ENCODE measurements around the gene DCDC1. TPM values are rescaled to one million over a fixed set of nuclear protein-coding genes. Genes with fewer than 3 reads are reported as not detected.

DCDC1 gene
- total RNA-seq, 1 experiment from 2014 or later: 1.5 TPM

GRCh38 chr11:31019786-31020185, 349.8 kb downstream of the DCDC1 start:
- ChIA-PET CTCF (no interaction called here), POLR2A (no interaction called here), RAD21 (ENCODE audit: low non-redundant PET in 1 of 2, low total read pairs in 2 of 2, uncharacterized antibody in 2 of 2, unreplicated experiment in 2 of 2) (no interaction called here)
- no peak overlapping the region for H3K4me2 ChIP-seq (ENCODE audit: low read length)
- H2AFZ ChIP-seq (ENCODE audit: low read depth, low read length, poor library complexity, severe bottlenecking): no peak overlapping the region
- no peaks in the 10 kb centered on the region for H4K20me1 ChIP-seq (ENCODE audit: insufficient read depth)
- H3K79me2 ChIP-seq (ENCODE audit: insufficient read depth, low read length): no peaks in the 10 kb centered on the region
- intact Hi-C loops (cut with micrococcal nuclease): no loop called here
- ATAC-seq (no peak), DNase-seq (ENCODE audit: low read depth, low spot score) (no peak)
- no peaks in the 10 kb centered on the region for H3K36me3 ChIP-seq (ENCODE audit: control insufficient read depth in 1 of 2, insufficient read depth in 2 of 2, low read length in 2 of 2)
- no peak overlapping the region for H3K9ac ChIP-seq (ENCODE audit: low read length)
- no TSS peak for BruUV-seq (replicated peaks)
- H3K27me3 ChIP-seq (ENCODE audit: insufficient read depth, low read length): peaks cover 15% of the 10 kb centered on the region
- H3K9me2 ChIP-seq (ENCODE audit: insufficient read depth): no peaks in the 10 kb centered on the region
- H3K4me1 ChIP-seq (ENCODE audit: control insufficient read depth in 1 of 2, insufficient read depth in 2 of 2, low read length in 2 of 2): no peaks in the 10 kb centered on the region
- H3K27ac ChIP-seq (ENCODE audit: low read depth, low read length): no peak overlapping the region
- TF ChIP-seq YY1 (IDR thresholded peaks at IDR 0.05; ENCODE audit: extremely low read depth, insufficient replicate concordance, low read depth, low read length): no peak
- TF ChIP-seq ZNF274 (IDR thresholded peaks at IDR 0.05; ENCODE audit: low read depth, low read length): no peak
- no peak for TF ChIP-seq TCF7L2 (IDR thresholded peaks at IDR 0.05; ENCODE audit: borderline replicate concordance, extremely low read depth, insufficient read depth, insufficient read length)
- no peak for TF ChIP-seq CBX3 (IDR thresholded peaks at IDR 0.05; ENCODE audit: low read depth)
- TF ChIP-seq EZH2phosphoT487 (IDR thresholded peaks at IDR 0.05; ENCODE audit: borderline replicate concordance): no peak
- no peaks in the 10 kb centered on the region for H3K9me3 ChIP-seq (ENCODE audit: control insufficient read depth in 1 of 2, insufficient read depth in 1 of 2, low read depth in 1 of 2, low read length in 2 of 2)
- H3K4me3 ChIP-seq (replicated peaks in 1 of 2; ENCODE audit: low read depth in 1 of 2, low read length in 2 of 2): no peak overlapping the region

DNA sequence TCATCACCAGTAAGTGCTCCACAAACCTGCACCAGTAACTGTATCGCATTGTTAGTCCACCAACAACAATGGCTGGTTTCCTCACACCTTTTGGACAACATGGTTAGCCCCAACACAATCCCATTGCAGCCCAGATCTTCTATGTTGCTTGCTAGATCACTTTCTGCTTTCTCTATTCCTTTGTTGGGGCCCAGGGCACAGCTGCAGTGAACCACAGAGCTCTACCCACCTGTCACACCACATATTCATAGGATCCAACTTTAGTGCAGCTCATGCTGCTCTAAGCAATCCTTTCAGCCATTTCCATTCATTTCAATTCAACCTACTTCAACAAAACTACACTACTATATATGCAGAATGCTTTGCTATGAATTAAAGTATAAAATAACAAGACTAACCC, 364.3 kb downstream of the DCDC1 start:
- Histone ChIP-seq H3K9me2 (ENCODE audit: insufficient read depth) (no peaks in the 10 kb centered on the region), H3K4me2 (ENCODE audit: low read length) (no peak overlapping the region), H3K27me3 (ENCODE audit: insufficient read depth, low read length) (peaks cover 18% of the 10 kb centered on the region), H3K27ac (ENCODE audit: low read depth, low read length) (no peak overlapping the region), H3K9me3 (ENCODE audit: control insufficient read depth in 1 of 2, insufficient read depth in 1 of 2, low read depth in 1 of 2, low read length in 2 of 2) (no peaks in the 10 kb centered on the region), H3K36me3 (ENCODE audit: control insufficient read depth in 1 of 2, insufficient read depth in 2 of 2, low read length in 2 of 2) (no peaks in the 10 kb centered on the region), H3K9ac (ENCODE audit: low read length) (no peak overlapping the region), H3K4me3 (replicated peaks in 1 of 2; ENCODE audit: low read depth in 1 of 2, low read length in 2 of 2) (no peak overlapping the region), H3K4me1 (ENCODE audit: control insufficient read depth in 1 of 2, insufficient read depth in 2 of 2, low read length in 2 of 2) (no peaks in the 10 kb centered on the region), H3K79me2 (ENCODE audit: insufficient read depth, low read length) (no peaks in the 10 kb centered on the region), H4K20me1 (ENCODE audit: insufficient read depth) (no peaks in the 10 kb centered on the region), H2AFZ (ENCODE audit: low read depth, low read length, poor library complexity, severe bottlenecking) (no peak overlapping the region)
- BruUV-seq (replicated peaks): no TSS peak
- RAD21 ChIA-PET (ENCODE audit: low non-redundant PET in 1 of 2, low total read pairs in 2 of 2, uncharacterized antibody in 2 of 2, unreplicated experiment in 2 of 2): no interaction called here
- DNase-seq (ENCODE audit: low read depth, low spot score) (no peak), ATAC-seq (no peak)
- intact Hi-C loops (cut with micrococcal nuclease): no loop called here
- no peak for TF ChIP-seq ELF1 (IDR thresholded peaks at IDR 0.05; ENCODE audit: borderline replicate concordance, low read depth)
- TF ChIP-seq FOSL1 (IDR thresholded peaks at IDR 0.05; ENCODE audit: low read depth): no peak
- TF ChIP-seq CBX3 (IDR thresholded peaks at IDR 0.05; ENCODE audit: low read depth): no peak
- TF ChIP-seq EZH2 (IDR thresholded peaks at IDR 0.05): no peak
- no peak for TF ChIP-seq SIN3A (IDR thresholded peaks at IDR 0.05; ENCODE audit: low read depth)
- POLR2A ChIA-PET: no interaction called here
- CTCF ChIA-PET: no interaction called here

Measured in HCT116 (cell line).